Progenitor cell of endocrine pancreas (in vitro differentiated cells): Measurements from ENCODE around the gene TRAPPC8. TPM values are rescaled to one million over a fixed set of nuclear protein-coding genes. Genes with fewer than 3 reads are reported as not detected.

Experiments
- DNase-seq: peaks from one replicate; pipeline ENCODE4 v3.0.0; 2021; ENCODE audit warnings: low spot score; ENCODE audit not compliant: unreplicated experiment
- H3K27ac Mint-ChIP-seq: 2 replicates; pipeline ENCODE4 v1.8.0; 2021; ENCODE audit warnings: mild to moderate bottlenecking, moderate library complexity, mixed read lengths
- H3K27me3 Mint-ChIP-seq: 2 replicates; pipeline ENCODE4 v1.8.0; 2021; ENCODE audit warnings: mixed read lengths
- H3K36me3 Mint-ChIP-seq: 2 replicates; pipeline ENCODE4 v1.8.0; 2022; ENCODE audit warnings: mixed read lengths; ENCODE audit not compliant: insufficient read depth
- H3K4me1 Mint-ChIP-seq: 2 replicates; pipeline ENCODE4 v1.8.0; 2021; ENCODE audit warnings: low read depth, mixed read lengths
- H3K4me3 Mint-ChIP-seq: 2 replicates; pipeline ENCODE4 v1.8.0; 2021; ENCODE audit warnings: low read depth, mild to moderate bottlenecking, moderate library complexity, mixed read lengths
- H3K9me3 Mint-ChIP-seq: 2 replicates; pipeline ENCODE4 v1.8.0; 2021; ENCODE audit warnings: low read depth, mixed read lengths
- CTCF ChIP-seq: fragments of 200-600 bp; sonication (generic); IDR thresholded peaks from one replicate; pipeline ENCODE4 v1.5.0; 2021; ENCODE audit warnings: antibody characterized with exemption, mild to moderate bottlenecking; ENCODE audit not compliant: unreplicated experiment
- total RNA-seq: library from RNA; stranded (reverse); gene quantifications from 2 replicates; pipeline ENCODE4 v1.2.1, GENCODE V29; 2021

Gene TRAPPC8
- total RNA-seq, 1 donor from 2014 or later, result 39.8 TPM

GRCh38 chr18:31979714-31980113 is 36.8 kb upstream of the TRAPPC8 start:
- Mint-ChIP-seq H3K36me3 (peaks cover 3% of the 10 kb centered on the region), H3K27me3 (no peaks in the 10 kb centered on the region)

DNA sequence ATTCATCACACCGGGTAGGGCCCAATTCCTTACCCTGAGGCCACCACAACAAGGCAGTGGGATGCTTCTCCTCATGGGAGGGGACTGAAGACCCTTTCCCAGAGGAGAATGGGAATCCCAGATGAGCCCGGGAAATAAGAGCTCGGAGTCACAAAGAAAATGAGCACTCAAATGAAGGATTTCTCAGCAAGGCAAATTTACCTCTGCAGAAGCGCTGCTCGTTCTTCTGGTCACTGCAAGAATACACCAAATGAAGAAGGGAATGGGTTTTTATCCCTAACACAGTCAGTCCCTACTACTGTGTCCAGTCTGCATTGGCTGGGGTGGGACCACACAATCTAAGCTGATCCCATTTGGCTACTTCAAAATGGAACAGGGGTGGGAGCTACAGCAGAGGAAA is 35.7 kb upstream of the TRAPPC8 start:
- Mint-ChIP-seq H3K36me3 (peaks cover 6% of the 10 kb centered on the region), H3K9me3 (peaks cover 37% of the 10 kb centered on the region), H3K4me3 (no peak overlapping the region), H3K4me1 (peaks cover 2% of the 10 kb centered on the region), H3K27ac (no peak overlapping the region), H3K27me3 (no peaks in the 10 kb centered on the region)
- no peak for TF ChIP-seq CTCF
- no peak for DNase-seq

More at GRCh38 chr18:31979714-31980113, 36.8 kb upstream of the TRAPPC8 start:
- DNase-seq, result no peak
- Mint-ChIP-seq H3K9me3 (peaks cover 29% of the 10 kb centered on the region), H3K27ac (no peak overlapping the region), H3K4me3 (no peak overlapping the region), H3K4me1 (peaks cover 2% of the 10 kb centered on the region)
- TF ChIP-seq CTCF, result no peak

DNA sequence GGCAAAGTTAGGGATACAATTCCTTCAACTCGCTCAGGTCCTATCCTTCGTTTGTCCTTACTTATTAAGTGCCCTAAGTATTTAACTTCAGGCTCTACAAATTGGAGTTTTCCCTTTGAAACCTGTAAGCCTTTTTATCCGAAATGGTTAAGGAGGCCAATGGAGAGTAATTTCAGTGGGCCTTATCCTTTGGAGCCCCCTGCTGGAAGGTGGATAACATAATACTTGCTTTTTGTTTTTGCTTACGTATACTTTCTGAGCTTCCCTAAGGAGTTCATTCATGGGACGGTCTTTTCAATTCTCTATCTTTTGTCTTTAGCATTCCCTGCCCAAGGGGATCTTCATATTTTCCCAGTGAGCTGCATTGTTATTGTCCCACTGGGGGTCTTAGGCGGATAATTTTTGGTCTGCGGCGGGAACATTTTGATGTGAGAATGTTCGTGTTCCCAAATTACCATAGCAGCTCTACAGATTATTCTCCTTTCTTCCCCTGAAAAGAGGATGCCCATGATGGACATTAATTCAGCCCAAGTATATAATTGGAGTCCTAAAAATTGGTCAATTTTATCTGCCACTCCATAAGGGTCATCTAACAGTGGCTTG is 34.4 kb upstream of the TRAPPC8 start:
- H3K36me3 Mint-ChIP-seq, result peaks cover 6% of the 10 kb centered on the region
- H3K4me3 Mint-ChIP-seq, result no peak overlapping the region
- H3K9me3 Mint-ChIP-seq, result peaks cover 39% of the 10 kb centered on the region
- peaks cover 2% of the 10 kb centered on the region for H3K4me1 Mint-ChIP-seq
- peak; percentile 59 for TF ChIP-seq CTCF
- no peak for DNase-seq
- H3K27ac Mint-ChIP-seq, result no peak overlapping the region
- H3K27me3 Mint-ChIP-seq, result no peaks in the 10 kb centered on the region

DNA sequence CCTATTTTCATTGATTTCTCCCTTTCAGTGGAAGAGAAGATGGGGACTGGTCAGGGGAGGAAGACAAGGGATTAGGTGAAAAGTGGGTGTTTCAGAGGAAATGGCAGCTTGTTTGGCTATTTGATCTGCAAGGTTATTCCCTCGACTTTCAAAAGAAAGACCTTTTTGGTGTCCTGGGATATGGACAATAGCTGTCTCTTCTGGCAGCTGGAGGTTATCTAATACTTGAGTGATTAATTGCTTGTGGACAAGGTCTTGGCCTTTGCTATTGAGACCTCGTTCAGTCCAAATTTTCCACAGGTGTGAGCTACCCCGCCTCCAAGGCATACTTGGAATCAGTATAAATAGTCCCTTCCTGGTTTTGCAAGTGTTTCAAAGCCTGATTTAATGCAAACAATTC is 33.3 kb upstream of the TRAPPC8 start:
- no peak for DNase-seq
- Mint-ChIP-seq H3K4me3 (no peak overlapping the region), H3K9me3 (peaks cover 39% of the 10 kb centered on the region), H3K4me1 (peaks cover 2% of the 10 kb centered on the region), H3K36me3 (peaks cover 6% of the 10 kb centered on the region), H3K27me3 (no peaks in the 10 kb centered on the region), H3K27ac (no peak overlapping the region)
- TF ChIP-seq CTCF, result no peak

DNA sequence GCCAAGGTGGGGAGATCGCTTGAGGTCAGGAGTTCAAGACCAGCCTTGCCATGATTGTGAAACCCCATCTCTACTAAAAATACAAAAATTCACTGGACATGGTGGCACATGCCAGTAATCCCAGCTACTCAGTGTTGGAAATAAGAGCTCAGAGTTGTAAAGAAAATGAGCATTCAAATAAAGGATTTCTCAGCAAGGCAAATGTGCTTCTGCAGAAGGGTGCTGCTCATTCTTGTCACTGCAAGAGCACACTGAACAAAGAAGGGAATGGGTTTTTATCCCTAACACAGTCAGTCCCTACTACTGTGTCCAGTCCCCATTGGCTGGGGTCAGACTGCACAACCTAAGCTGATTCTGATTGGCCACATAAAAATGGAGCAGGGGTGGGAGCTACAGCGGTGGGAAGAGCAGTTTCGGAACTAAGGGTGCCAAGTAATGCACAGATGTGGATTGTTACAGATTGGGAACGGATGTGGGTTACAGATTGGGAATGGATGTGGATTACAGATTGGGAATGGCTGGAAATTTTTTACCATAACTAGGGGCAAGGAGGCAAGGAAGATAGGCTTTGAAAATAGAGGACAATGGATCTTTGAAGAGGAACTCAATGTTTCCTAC is 31.1 kb upstream of the TRAPPC8 start:
- Mint-ChIP-seq H3K27ac (no peak overlapping the region), H3K4me1 (peaks cover 2% of the 10 kb centered on the region), H3K36me3 (peaks cover 6% of the 10 kb centered on the region), H3K9me3 (peaks cover 36% of the 10 kb centered on the region), H3K27me3 (no peaks in the 10 kb centered on the region), H3K4me3 (no peak overlapping the region)
- no peak for TF ChIP-seq CTCF
- DNase-seq, result no peak
